ENCODE results near the gene CCL1.

CCL1 gene, protein sequence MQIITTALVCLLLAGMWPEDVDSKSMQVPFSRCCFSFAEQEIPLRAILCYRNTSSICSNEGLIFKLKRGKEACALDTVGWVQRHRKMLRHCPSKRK

GRCh38 chr17:34363183-34363661 lies at the start of gene CCL1:
CCL1 (minus strand) TSS chr17:34363233; CDS start chr17:34363161, 72 bp downstream.
- H3K27ac ChIP-seq = no peak within 1 kb of the TSS
- H3K9me3 ChIP-seq (ENCODE audit: severe bottlenecking) = no peaks in the 10 kb centered on the region
- no peak within 1 kb of the TSS for H3K4me3 ChIP-seq (ENCODE audit: low read depth, low read length)
- TF ChIP-seq, protein P1, sequence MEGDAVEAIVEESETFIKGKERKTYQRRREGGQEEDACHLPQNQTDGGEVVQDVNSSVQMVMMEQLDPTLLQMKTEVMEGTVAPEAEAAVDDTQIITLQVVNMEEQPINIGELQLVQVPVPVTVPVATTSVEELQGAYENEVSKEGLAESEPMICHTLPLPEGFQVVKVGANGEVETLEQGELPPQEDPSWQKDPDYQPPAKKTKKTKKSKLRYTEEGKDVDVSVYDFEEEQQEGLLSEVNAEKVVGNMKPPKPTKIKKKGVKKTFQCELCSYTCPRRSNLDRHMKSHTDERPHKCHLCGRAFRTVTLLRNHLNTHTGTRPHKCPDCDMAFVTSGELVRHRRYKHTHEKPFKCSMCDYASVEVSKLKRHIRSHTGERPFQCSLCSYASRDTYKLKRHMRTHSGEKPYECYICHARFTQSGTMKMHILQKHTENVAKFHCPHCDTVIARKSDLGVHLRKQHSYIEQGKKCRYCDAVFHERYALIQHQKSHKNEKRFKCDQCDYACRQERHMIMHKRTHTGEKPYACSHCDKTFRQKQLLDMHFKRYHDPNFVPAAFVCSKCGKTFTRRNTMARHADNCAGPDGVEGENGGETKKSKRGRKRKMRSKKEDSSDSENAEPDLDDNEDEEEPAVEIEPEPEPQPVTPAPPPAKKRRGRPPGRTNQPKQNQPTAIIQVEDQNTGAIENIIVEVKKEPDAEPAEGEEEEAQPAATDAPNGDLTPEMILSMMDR (IDR thresholded peaks at IDR 0.05; ENCODE audit: low read depth, low read length) = no peak
- peaks cover 79% of the 10 kb centered on the region for H3K27me3 ChIP-seq (ENCODE audit: insufficient read depth, low read depth, severe bottlenecking)
- H3K36me3 ChIP-seq = no peaks in the 10 kb centered on the region
- DNase-seq = no peak

GRCh38 chr17:34412534-34412933 lies 49.5 kb upstream of the CCL1 start:
- H3K36me3 ChIP-seq = no peaks in the 10 kb centered on the region
- no peak for DNase-seq
- H3K9me3 ChIP-seq (ENCODE audit: severe bottlenecking) = no peaks in the 10 kb centered on the region
- TF ChIP-seq, protein P1 (IDR thresholded peaks at IDR 0.05; ENCODE audit: low read depth, low read length) = no peak
- H3K27me3 ChIP-seq (ENCODE audit: insufficient read depth, low read depth, severe bottlenecking) = no peaks in the 10 kb centered on the region
- H3K4me3 ChIP-seq (ENCODE audit: low read depth, low read length) = no peak overlapping the region
- H3K27ac ChIP-seq = no peak overlapping the region

DNA sequence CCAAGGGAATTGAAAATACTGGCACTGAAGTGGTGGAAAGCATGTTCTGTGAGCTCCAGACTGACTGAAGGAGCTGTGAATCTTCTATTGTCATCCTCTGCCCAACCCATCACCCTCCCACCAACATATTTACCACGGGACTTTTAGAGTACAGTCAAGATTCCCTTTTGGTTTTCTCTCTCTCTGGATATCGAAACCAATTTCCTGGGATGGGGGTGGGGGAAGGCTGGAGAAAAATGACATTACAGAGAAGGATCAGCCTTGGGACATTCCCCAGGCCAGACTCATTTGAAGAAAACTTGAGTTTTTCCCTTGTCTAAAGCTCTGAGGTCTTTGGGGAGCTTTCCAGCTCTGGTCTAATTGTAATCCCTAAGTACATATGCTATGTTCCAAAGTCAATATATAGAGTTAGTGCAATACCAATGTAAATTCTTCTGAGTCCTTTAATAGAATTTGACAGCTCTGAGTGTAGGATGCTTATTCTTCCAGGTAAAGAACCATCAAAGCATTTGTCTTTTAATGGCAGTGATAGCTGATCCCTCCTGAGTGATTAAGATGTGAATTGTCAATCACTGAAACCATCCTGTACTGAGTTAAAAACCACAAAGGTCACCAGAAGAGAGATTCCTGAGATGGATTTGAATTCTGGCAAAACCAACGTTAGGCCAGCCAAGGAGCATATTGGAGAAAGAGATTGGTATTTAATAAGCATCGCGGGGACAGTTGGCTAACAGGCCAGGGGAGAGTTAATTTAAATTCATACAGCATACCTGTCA lies 48.8 kb upstream of the CCL1 start:
- H3K36me3 ChIP-seq = no peaks in the 10 kb centered on the region
- no peaks in the 10 kb centered on the region for H3K27me3 ChIP-seq (ENCODE audit: insufficient read depth, low read depth, severe bottlenecking)
- H3K4me3 ChIP-seq (ENCODE audit: low read depth, low read length) = no peak overlapping the region
- DNase-seq = no peak
- H3K27ac ChIP-seq = no peak overlapping the region
- TF ChIP-seq, protein P1 (IDR thresholded peaks at IDR 0.05; ENCODE audit: low read depth, low read length) = no peak
- H3K9me3 ChIP-seq (ENCODE audit: severe bottlenecking) = no peaks in the 10 kb centered on the region

GRCh38 chr17:34409352-34409751 lies 46.3 kb upstream of the CCL1 start:
- H3K4me3 ChIP-seq (ENCODE audit: low read depth, low read length) = no peak overlapping the region
- no peak overlapping the region for H3K27ac ChIP-seq
- no peak for DNase-seq
- H3K9me3 ChIP-seq (ENCODE audit: severe bottlenecking) = no peaks in the 10 kb centered on the region
- no peaks in the 10 kb centered on the region for H3K27me3 ChIP-seq (ENCODE audit: insufficient read depth, low read depth, severe bottlenecking)
- no peaks in the 10 kb centered on the region for H3K36me3 ChIP-seq
- TF ChIP-seq, protein P1 (IDR thresholded peaks at IDR 0.05; ENCODE audit: low read depth, low read length) = no peak

- Histone ChIP-seq H3K27ac (no peak overlapping the region), H3K9me3 (ENCODE audit: severe bottlenecking) (no peaks in the 10 kb centered on the region), H3K27me3 (ENCODE audit: insufficient read depth, low read depth, severe bottlenecking) (no peaks in the 10 kb centered on the region), H3K36me3 (no peaks in the 10 kb centered on the region), H3K4me3 (ENCODE audit: low read depth, low read length) (no peak overlapping the region)
- TF ChIP-seq, protein P1 (IDR thresholded peaks at IDR 0.05; ENCODE audit: low read depth, low read length) = no peak
- no peak for DNase-seq
These were observed 45.4 kb upstream of the CCL1 start for GRCh38 chr17:34408439-34408838.
